GM13977 (cell line): Measurements from ENCODE around the gene GLIPR2.

ENCODE experiments used
- DNase-seq: peaks from one replicate; pipeline ENCODE4 v3.0.0; 2012; ENCODE audit warnings: low spot score
- CTCF ChIP-seq: IDR thresholded peaks from 2 replicates; pipeline ENCODE4 v1.5.1; 2012; ENCODE audit warnings: mild to moderate bottlenecking, control low read depth; ENCODE audit not compliant: insufficient read depth; ENCODE audit errors: extremely low read depth, missing control alignments
- in situ Hi-C: fragments of 300-500 bp; cut with MboI; formaldehyde crosslinking; loops from one replicate; pipeline ENCODE4 v1.12.0; 2022; ENCODE audit warnings: low sequenced_read_pairs, low pct_unique_long_range_greater_than_20kb, mixed read lengths, inconsistent platforms; ENCODE audit not compliant: unreplicated experiment

The GLIPR2 gene

GRCh38 chr9:36120705-36121104 is 15.8 kb upstream of the GLIPR2 start:
- in situ Hi-C loops, result no loop called here
- no peak for DNase-seq
- TF ChIP-seq CTCF, result no peak

GRCh38 chr9:36121971-36122370 is 14.6 kb upstream of the GLIPR2 start:
- in situ Hi-C loops, result no loop called here
- TF ChIP-seq CTCF, result no peak
- no peak for DNase-seq

GRCh38 chr9:36123515-36123914 is 13.0 kb upstream of the GLIPR2 start:
- no peak for DNase-seq
- in situ Hi-C loops, result no loop called here
- no peak for TF ChIP-seq CTCF

- in situ Hi-C loops, result no loop called here
- TF ChIP-seq CTCF, result no peak
- no peak for DNase-seq
These were observed 11.3 kb upstream of the GLIPR2 start for GRCh38 chr9:36125062-36125855.

GRCh38 chr9:36126016-36126730 is 10.4 kb upstream of the GLIPR2 start:
- DNase-seq, result no peak
- in situ Hi-C loops, result no loop called here
- no peak for TF ChIP-seq CTCF

- TF ChIP-seq CTCF, result no peak
- DNase-seq, result no peak
- in situ Hi-C loops, result no loop called here
These were observed 8.8 kb upstream of the GLIPR2 start for GRCh38 chr9:36127652-36128244.
